Effector CD4-positive, alpha-beta T cell (primary cell): ENCODE results near the gene KLC1.
A peak's percentile ranks its signal among the peaks of the same experiment; 100 is the strongest.

Experiments
- DNase-seq: peaks from one replicate; pipeline ENCODE4 v3.0.0-alpha.2; 2020

KLC1 gene

GRCh38 chr14:103737432-103738045 is 108.5 kb downstream of the KLC1 start:
- no peak for DNase-seq

- no peak for DNase-seq
Measured at GRCh38 chr14:103738166-103738565, 109.2 kb downstream of the KLC1 start.

GRCh38 chr14:103738701-103739451 is 109.9 kb downstream of the KLC1 start:
- DNase-seq = no peak

GRCh38 chr14:103739466-103739792 is 110.4 kb downstream of the KLC1 start:
- no peak for DNase-seq

GRCh38 chr14:103739793-103740501 is 110.9 kb downstream of the KLC1 start:
- no peak for DNase-seq

- DNase-seq = no peak
Measured at GRCh38 chr14:103740991-103741689, 112.1 kb downstream of the KLC1 start.

GRCh38 chr14:103741876-103742275 is 112.9 kb downstream of the KLC1 start:
- DNase-seq = no peak

- no peak for DNase-seq
Measured at GRCh38 chr14:103742499-103743255, 113.7 kb downstream of the KLC1 start.

- no peak for DNase-seq
Measured at GRCh38 chr14:103743691-103744090, 114.7 kb downstream of the KLC1 start.

- DNase-seq = no peak
Measured at GRCh38 chr14:103744621-103745395, 115.8 kb downstream of the KLC1 start.

- DNase-seq = no peak
Measured at GRCh38 chr14:103745424-103745823, 116.4 kb downstream of the KLC1 start.

- DNase-seq = no peak
Measured at GRCh38 chr14:103746701-103747100, 117.7 kb downstream of the KLC1 start.

GRCh38 chr14:103748534-103748857 is 119.5 kb downstream of the KLC1 start:
- DNase-seq = peak; percentile 20

- DNase-seq = no peak
Measured at GRCh38 chr14:103749452-103749851, 120.4 kb downstream of the KLC1 start.

GRCh38 chr14:103749860-103750259 is 120.8 kb downstream of the KLC1 start:
- no peak for DNase-seq
